ENCODE measurements around the gene TNIK. TPM values are rescaled to one million over a fixed set of nuclear protein-coding genes. Genes with fewer than 3 reads are reported as not detected.

The TNIK gene
- total RNA-seq, 1 experiment from 2014 or later, result 10.4 TPM

GRCh38 chr3:171049861-171050444 is 410.3 kb downstream of the TNIK start:
- DNase-seq (ENCODE audit: low read depth, low spot score), result peak; percentile 89
- in situ Hi-C loops (cut with HindIII; ENCODE audit: low pct_unique_long_range_greater_than_20kb, low sequenced_read_pairs), result no loop called here

GRCh38 chr3:171046760-171047159 is 413.4 kb downstream of the TNIK start:
- no peak for DNase-seq (ENCODE audit: low read depth, low spot score)
- in situ Hi-C loops (cut with HindIII; ENCODE audit: low pct_unique_long_range_greater_than_20kb, low sequenced_read_pairs), result no loop called here

GRCh38 chr3:171044835-171045793 is 415.1 kb downstream of the TNIK start:
- in situ Hi-C loops (cut with HindIII; ENCODE audit: low pct_unique_long_range_greater_than_20kb, low sequenced_read_pairs), result no loop called here
- no peak for DNase-seq (ENCODE audit: low read depth, low spot score)

DNA sequence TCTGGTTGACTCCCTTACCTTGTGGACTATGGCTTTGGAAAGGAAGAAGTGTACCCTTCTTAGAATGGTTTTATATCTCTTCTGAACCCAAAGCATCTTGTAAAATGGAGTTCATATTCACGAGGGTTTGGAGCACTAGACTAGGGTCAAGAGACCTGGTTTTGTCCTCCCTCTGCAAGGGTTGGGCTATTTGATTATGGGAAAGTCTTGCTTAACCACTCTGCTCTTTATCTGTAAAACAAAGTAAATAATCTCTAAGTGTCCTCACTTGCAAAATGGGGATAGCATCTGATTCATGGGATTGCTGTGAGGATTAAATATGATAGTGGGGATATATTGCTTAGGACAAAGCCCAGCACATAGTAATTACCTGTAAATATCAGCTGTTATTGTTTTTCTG is 415.8 kb downstream of the TNIK start:
- no peak for DNase-seq (ENCODE audit: low read depth, low spot score)
- in situ Hi-C loops (cut with HindIII; ENCODE audit: low pct_unique_long_range_greater_than_20kb, low sequenced_read_pairs), result no loop called here

DNA sequence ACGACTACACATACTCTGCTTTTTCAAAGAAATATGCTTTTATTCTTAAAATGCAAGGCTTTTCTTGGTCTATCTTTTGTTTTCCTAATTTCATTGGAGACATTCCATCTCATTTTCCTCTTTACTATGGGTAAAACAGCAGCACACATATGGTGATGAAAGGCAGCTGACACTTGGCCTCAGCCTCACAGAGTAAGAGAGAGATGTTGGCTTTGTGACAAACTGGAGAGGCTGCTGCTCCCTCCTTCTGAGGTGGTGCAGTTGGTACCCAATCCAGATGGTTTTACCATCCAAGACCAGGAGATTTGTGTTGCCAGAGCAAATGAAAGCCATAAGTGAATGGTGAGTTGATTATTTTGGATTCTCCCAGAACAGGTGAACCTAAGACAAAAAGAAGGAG is 420.5 kb downstream of the TNIK start:
- no peak for DNase-seq (ENCODE audit: low read depth, low spot score)
- in situ Hi-C loops (cut with HindIII; ENCODE audit: low pct_unique_long_range_greater_than_20kb, low sequenced_read_pairs), result no loop called here

DNA sequence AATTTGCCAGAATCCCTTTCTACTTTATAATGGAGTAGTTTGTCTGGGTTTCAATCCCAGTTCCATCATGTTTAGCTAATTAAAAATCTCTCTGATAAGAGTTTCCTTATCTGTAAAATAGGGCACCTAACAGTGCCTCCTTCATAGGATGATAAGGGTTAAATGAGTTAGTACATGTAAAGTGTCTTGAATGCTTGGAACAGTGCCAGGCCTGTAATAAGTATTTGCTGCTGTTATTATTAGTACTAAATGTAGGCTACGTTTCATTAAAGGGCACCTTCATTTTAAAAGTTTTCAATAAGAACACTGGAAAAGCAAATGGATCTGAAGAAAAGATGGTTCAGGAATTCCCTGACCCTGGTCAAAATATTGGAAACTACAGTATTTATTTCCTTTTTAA is 421.9 kb downstream of the TNIK start:
- DNase-seq (ENCODE audit: low read depth, low spot score), result no peak
- in situ Hi-C loops (cut with HindIII; ENCODE audit: low pct_unique_long_range_greater_than_20kb, low sequenced_read_pairs), result no loop called here

GRCh38 chr3:171028779-171029232 is 431.4 kb downstream of the TNIK start:
- in situ Hi-C loops (cut with HindIII; ENCODE audit: low pct_unique_long_range_greater_than_20kb, low sequenced_read_pairs), result no loop called here
- DNase-seq (ENCODE audit: low read depth, low spot score), result no peak

- DNase-seq (ENCODE audit: low read depth, low spot score), result no peak
- in situ Hi-C loops (cut with HindIII; ENCODE audit: low pct_unique_long_range_greater_than_20kb, low sequenced_read_pairs), result no loop called here
Observed at GRCh38 chr3:171028025-171028778, 432.0 kb downstream of the TNIK start.

DNA sequence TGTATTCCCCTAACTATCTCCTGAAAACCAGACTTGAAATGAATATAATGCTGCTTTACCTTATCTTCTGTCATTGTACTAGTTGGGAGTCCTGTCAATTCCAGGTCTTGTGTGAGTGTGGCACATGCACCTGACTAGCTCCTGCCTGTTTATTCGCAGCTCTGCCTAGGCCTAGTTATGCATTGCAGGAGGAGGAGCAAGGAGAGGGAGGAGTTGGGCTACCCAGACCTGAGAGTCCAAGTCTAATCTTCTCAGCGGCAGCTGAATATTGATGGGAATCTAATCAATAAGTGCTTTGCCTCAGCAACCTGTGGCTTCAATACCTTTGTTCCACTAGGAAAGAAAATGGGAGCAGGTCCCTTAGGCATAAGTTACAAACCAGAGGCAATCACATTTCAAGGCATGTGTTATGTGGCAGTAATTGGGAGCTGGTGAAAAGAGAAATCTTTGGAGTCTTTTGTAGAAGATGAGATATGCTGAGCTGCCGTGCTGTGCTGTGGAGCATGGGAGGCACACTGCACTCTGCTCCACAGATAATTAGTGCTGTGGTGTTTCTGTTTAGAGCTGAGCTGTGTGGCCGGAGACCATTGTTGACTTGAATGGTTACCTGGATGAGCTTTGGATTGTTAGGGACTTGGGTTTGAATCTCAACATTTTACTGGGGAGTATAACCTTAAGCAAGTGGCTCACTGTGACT is 433.5 kb downstream of the TNIK start, which contains the start of gene SLC2A2:
Gene SLC2A2 (minus strand): TSS at position 124 of the 697 bp plus-strand sequence. CDS start 50 bp downstream, at position 74.
- in situ Hi-C loops (cut with HindIII; ENCODE audit: low pct_unique_long_range_greater_than_20kb, low sequenced_read_pairs), result no loop called here
- no peak for DNase-seq (ENCODE audit: low read depth, low spot score)

DNA sequence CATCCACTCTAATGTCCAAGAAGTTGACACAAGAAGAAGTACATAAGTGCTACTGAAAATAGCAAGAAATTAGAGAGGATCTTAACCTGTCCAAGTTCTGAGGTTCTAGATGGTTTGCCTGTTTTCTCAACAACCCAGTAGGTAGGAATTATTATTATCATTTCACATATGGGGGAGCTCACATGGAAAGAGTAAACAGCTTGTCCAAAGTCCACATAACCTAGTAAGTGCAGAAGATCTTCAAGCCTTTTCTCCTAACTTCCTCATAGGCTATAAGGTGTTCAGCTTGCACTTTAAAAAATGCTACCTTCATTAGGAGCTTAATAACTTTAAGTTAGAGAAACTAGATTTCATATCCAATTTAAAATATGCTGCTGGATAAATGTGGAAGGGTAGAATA is 436.6 kb downstream of the TNIK start:
- in situ Hi-C loops (cut with HindIII; ENCODE audit: low pct_unique_long_range_greater_than_20kb, low sequenced_read_pairs), result no loop called here
- DNase-seq (ENCODE audit: low read depth, low spot score), result no peak

DNA sequence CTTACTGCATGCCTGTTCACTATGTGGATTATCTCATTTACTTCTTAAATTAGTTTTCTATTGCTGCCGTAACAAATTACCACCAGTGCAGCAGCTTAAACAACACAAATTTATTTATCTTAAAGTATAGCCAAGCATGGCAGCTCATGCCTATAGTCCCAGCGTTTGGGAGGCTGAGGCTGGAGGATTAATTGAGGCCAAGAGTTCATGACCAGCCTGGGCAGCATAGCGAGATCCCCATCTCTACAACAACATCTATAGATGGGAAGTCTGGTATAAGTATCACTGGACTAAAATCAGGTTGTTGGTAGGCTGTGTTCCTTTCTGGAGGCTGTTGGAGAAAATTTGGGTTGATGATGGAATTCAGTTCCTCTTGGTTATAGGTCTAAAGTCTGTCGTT is 438.8 kb downstream of the TNIK start:
- DNase-seq (ENCODE audit: low read depth, low spot score), result no peak
- in situ Hi-C loops (cut with HindIII; ENCODE audit: low pct_unique_long_range_greater_than_20kb, low sequenced_read_pairs), result no loop called here

DNA sequence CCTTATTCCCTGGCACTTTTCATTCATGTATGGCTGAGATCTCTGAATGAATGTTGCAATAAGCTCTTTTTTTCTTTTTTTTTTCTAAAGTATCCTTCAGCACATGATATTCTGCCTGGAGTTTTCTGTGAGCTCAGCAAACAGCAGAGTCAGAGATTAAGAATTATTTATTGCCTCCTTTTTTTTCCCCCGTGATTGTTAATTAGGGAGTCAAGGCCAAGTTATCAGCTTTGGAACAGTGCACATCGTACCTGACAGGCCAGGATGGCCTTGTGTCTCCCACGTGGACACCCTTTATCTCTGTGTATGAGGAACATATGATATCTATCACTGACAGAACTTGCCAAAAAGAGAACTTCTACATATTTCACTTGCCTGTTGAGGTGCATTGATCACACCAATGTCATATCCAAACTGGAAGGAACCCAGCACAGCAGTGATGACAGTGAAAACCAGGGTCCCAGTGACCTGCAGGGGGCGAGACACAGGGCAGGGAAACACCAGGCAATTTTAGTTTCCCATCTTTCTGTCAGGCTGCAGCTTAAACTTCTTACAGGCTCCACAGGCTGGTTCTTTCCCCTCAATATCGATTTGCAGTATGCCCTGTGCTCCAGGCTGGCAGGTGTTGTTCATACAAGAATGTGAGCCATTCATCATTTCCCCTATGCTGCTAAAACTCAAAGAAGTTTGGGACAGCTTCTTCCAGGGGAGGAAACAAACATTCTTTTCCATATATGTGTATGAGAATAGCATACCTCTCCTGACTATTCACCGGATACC is 441.9 kb downstream of the TNIK start:
- in situ Hi-C loops (cut with HindIII; ENCODE audit: low pct_unique_long_range_greater_than_20kb, low sequenced_read_pairs), result no loop called here

DNA sequence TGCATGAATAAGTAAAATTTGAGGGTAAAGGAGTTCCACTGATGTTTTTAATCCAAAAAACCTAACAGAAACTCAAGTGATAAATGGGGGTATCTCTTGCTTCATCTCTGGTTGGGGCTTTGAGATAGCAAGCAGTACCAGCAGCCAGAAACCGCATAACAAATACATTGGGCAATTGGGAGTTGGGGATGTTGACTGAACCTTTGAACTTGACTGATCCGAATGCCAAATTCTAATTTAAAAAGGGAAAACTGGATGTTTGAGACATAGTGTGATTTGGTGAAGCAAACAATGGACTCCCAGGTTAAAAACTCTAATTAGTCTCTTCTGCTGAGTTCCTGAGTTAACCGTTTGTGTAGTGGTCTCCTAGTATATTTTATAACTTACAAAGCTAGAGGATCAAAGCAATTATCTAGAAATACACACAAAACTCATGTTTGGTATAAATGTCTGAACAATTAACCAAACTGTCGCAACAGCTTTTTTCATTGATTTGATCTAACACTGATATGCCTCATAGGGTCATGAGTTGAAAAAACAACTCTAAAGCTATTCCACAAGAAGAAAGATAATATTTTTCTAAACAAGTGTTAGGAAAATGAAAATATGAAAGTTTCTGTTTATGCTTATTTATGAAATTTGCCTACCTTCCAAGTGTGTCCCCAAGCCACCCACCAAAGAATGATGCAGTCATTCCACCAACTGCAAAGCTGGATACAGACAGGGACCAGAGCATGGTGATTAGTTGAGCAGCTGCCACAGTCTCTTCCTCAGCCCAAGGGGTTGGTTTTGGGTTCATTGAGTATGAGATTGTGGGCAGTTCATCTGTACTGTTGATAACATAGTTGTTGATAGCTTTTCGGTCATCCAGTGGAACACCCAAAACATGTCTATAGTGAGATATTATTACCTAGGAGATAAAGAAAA is 446.1 kb downstream of the TNIK start:
- no peak for DNase-seq (ENCODE audit: low read depth, low spot score)
- in situ Hi-C loops (cut with HindIII; ENCODE audit: low pct_unique_long_range_greater_than_20kb, low sequenced_read_pairs), result no loop called here

More for the DNA sequence above, 441.9 kb downstream of the TNIK start:
- DNase-seq (ENCODE audit: low read depth, low spot score), result no peak

GRCh38 chr3:171011873-171012336 is 448.3 kb downstream of the TNIK start:
- in situ Hi-C loops (cut with HindIII; ENCODE audit: low pct_unique_long_range_greater_than_20kb, low sequenced_read_pairs), result no loop called here
- no peak for DNase-seq (ENCODE audit: low read depth, low spot score)
